Thoracic aorta (tissue), 2 donors: Measurements from ENCODE around the gene EMSY. TPM values are rescaled to one million over a fixed set of nuclear protein-coding genes. Genes with fewer than 3 reads are reported as not detected.
"Not testable (repeated sequence)": the region's sequence is repeated elsewhere in the genome, so short reads cannot be mapped to it uniquely, and the experiment has no call there.

Experiments used
- ATAC-seq: fragments of 150-250 bp; one replicate; pipeline ENCODE4 v1.8.0; 2017; ENCODE audit warnings: low read depth; ENCODE audit not compliant: insufficient number of reproducible peaks, low FRiP score
- DNase-seq: peaks from one replicate; pipeline ENCODE4 v3.0.0-alpha.2; 2020; ENCODE audit warnings: low spot score
- H3K27ac ChIP-seq, 2 donors: fragments of 200-600 bp; sonication (generic); 1 replicate in 1 of 2; 2 replicates in 1 of 2; pipeline ENCODE4 v1.5.1; 2016; ENCODE audit warnings: mild to moderate bottlenecking in 2 of 2, moderate library complexity in 2 of 2
- H3K27me3 ChIP-seq: fragments of 200-600 bp; sonication (generic); replicated peaks from 2 replicates; pipeline ENCODE4 v1.6.0; 2016; ENCODE audit warnings: mild to moderate bottlenecking; ENCODE audit not compliant: insufficient read depth
- H3K36me3 ChIP-seq: fragments of 200-600 bp; sonication (generic); one replicate; pipeline ENCODE4 v1.5.1; 2016
- H3K4me1 ChIP-seq, 2 donors: fragments of 200-600 bp; sonication (generic); 1 replicate in 1 of 2; 2 replicates in 1 of 2; pipeline versions ENCODE4 v1.5.1 to v1.6.0; 2016; ENCODE audit warnings: low read depth in 2 of 2, mild to moderate bottlenecking in 1 of 2; ENCODE audit not compliant: control insufficient read depth in 1 of 2
- H3K4me3 ChIP-seq: fragments of 200-600 bp; sonication (generic); 2 replicates; pipeline ENCODE4 v1.5.1; 2016; ENCODE audit warnings: mild to moderate bottlenecking
- H3K9me3 ChIP-seq: fragments of 200-600 bp; sonication (generic); 2 replicates; pipeline ENCODE4 v1.5.1; 2016
- total RNA-seq, 2 donors: library from RNA; depleted of rRNA; stranded (reverse); fragments of >200 nt; gene quantifications; one replicate each; pipeline versions ENCODE4 v1.1.0 to v1.2.3, GENCODE V29; 2016
- TF ChIP-seq, protein P1 (sequence below): fragments of 200-600 bp; sonication (generic); IDR thresholded peaks from one replicate; pipeline ENCODE4 v1.5.1; 2019; ENCODE audit warnings: antibody characterized with exemption

Gene EMSY
- total RNA-seq, 2 donors from 2014 or later, result 53.5 to 73.2 TPM

GRCh38 chr11:76591416-76591815, 146.6 kb downstream of the EMSY start:
- H3K27me3 ChIP-seq, result no peaks in the 10 kb centered on the region
- H3K9me3 ChIP-seq, result no peaks in the 10 kb centered on the region
- H3K4me3 ChIP-seq, result no peak overlapping the region
- H3K27ac ChIP-seq, result no peak overlapping the region
- H3K4me1 ChIP-seq, result peaks cover 0 to 9% of the 10 kb centered on the region in 2 donors
- DNase-seq, result no peak
- no peaks in the 10 kb centered on the region for H3K36me3 ChIP-seq
- ATAC-seq, result no peak
- TF ChIP-seq, protein P1, sequence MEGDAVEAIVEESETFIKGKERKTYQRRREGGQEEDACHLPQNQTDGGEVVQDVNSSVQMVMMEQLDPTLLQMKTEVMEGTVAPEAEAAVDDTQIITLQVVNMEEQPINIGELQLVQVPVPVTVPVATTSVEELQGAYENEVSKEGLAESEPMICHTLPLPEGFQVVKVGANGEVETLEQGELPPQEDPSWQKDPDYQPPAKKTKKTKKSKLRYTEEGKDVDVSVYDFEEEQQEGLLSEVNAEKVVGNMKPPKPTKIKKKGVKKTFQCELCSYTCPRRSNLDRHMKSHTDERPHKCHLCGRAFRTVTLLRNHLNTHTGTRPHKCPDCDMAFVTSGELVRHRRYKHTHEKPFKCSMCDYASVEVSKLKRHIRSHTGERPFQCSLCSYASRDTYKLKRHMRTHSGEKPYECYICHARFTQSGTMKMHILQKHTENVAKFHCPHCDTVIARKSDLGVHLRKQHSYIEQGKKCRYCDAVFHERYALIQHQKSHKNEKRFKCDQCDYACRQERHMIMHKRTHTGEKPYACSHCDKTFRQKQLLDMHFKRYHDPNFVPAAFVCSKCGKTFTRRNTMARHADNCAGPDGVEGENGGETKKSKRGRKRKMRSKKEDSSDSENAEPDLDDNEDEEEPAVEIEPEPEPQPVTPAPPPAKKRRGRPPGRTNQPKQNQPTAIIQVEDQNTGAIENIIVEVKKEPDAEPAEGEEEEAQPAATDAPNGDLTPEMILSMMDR, result no peak

DNA sequence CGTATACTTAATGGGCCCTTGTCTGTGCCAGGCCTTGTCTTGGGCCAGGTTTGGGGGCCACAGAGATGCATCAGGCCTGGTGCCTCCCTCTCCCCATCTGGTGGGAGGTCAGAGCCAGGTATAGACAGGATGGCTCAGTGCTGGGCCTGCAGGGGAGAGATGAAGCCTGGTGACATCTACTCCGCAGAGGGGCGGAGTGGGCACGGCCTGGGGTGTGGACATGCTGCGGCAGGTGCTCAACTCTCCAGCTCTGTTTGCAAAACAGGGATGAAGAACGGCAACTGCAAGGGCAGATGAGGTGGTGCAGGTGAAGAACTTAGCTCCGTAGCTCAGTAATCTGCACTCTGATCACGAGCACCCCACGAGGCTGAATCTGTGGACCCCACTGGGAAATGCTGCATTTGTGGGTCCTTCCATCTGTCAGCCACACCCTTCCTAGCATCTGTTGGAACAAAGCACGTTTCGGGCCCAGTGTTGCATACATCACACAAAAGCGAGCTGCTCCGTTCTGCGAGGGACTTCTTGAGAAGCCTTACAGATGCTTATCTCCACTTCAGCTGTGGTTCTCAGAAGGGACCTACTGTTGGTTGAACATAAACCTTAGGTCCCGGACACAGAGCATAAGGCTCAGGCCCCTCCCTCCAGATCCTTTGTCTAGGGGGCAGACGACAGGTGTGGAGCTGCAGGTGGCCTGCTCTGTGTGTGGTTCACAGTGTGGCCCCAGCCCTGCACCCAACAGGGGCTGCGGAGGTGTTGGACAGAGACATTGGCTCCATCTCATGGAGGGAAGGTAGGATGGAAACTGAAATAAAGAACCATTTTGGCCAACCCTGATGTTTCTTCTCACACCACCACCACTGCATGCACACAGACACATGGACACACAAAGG, 147.5 kb downstream of the EMSY start:
- no peak for ATAC-seq
- H3K27me3 ChIP-seq, result no peaks in the 10 kb centered on the region
- H3K27ac ChIP-seq, result no peak overlapping the region
- no peaks in the 10 kb centered on the region for H3K9me3 ChIP-seq
- H3K4me1 ChIP-seq, result peaks cover 0 to 9% of the 10 kb centered on the region in 2 donors
- TF ChIP-seq, protein P1, result no peak
- no peaks in the 10 kb centered on the region for H3K36me3 ChIP-seq
- no peak for DNase-seq
- H3K4me3 ChIP-seq, result no peak overlapping the region

- H3K9me3 ChIP-seq, result no peaks in the 10 kb centered on the region
- H3K4me3 ChIP-seq, result no peak overlapping the region
- peaks cover 0 to 6% of the 10 kb centered on the region in 2 donors for H3K4me1 ChIP-seq
- H3K27me3 ChIP-seq, result no peaks in the 10 kb centered on the region
- DNase-seq, result no peak
- no peaks in the 10 kb centered on the region for H3K36me3 ChIP-seq
- TF ChIP-seq, protein P1, result no peak
- no peak for ATAC-seq
- no peak overlapping the region for H3K27ac ChIP-seq
Observed at GRCh38 chr11:76592961-76593360, 148.1 kb downstream of the EMSY start.

- ATAC-seq, H3K36me3 ChIP-seq, H3K9me3 ChIP-seq, DNase-seq, H3K27me3 ChIP-seq, H3K4me3 ChIP-seq, H3K27ac ChIP-seq, H3K4me1 ChIP-seq: not testable (repeated sequence)
Observed at GRCh38 chr11:76595091-76595490, 150.3 kb downstream of the EMSY start.

DNA sequence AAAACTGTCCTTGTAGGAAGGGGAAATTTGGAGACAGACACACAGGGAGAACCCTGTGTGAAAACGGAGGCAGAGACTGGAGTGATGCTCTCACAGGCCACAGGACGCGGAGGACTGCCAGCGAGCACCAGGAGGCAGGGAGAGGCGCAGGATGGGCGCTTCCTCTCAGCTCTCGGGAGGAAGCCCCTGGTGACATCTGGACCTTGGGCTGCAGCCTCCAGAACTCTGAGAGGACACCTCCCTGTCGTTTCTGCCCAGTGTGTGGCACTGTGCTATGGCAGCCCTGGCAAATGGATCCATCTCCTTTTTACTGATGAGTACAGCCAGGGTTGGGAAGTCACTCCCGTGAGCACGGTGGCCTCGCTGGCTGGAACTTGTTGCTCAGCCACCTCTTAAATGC, 151.8 kb downstream of the EMSY start:
- ATAC-seq (no peak), DNase-seq (no peak)
- Histone ChIP-seq H3K9me3 (no peaks in the 10 kb centered on the region), H3K27me3 (no peaks in the 10 kb centered on the region), H3K4me3 (no peak overlapping the region), H3K4me1 (peaks cover 0 to 4% of the 10 kb centered on the region in 2 donors), H3K27ac (no peak overlapping the region), H3K36me3 (no peaks in the 10 kb centered on the region)
- TF ChIP-seq, protein P1, result no peak
